NCI-H2029 treated with DMSO at 0.1 percent for 48 hours (cell line): ENCODE measurements around the gene INSM1.
A peak's percentile ranks its signal among the peaks of the same experiment; 100 is the strongest.
"Not testable (repeated sequence)": the region's sequence is repeated elsewhere in the genome, so short reads cannot be mapped to it uniquely, and the experiment has no call there.

ENCODE experiments used
- DNase-seq: peaks from one replicate; lab custom pipeline; 2025; lab: John Stamatoyannopoulos, UW

INSM1 gene

GRCh38 chr20:20367575-20368417, at the start of gene INSM1:
Gene INSM1 (plus strand): TSS chr20:20368104. CDS start chr20:20368268, 164 bp downstream.
- peak; percentile 92 for DNase-seq

DNA sequence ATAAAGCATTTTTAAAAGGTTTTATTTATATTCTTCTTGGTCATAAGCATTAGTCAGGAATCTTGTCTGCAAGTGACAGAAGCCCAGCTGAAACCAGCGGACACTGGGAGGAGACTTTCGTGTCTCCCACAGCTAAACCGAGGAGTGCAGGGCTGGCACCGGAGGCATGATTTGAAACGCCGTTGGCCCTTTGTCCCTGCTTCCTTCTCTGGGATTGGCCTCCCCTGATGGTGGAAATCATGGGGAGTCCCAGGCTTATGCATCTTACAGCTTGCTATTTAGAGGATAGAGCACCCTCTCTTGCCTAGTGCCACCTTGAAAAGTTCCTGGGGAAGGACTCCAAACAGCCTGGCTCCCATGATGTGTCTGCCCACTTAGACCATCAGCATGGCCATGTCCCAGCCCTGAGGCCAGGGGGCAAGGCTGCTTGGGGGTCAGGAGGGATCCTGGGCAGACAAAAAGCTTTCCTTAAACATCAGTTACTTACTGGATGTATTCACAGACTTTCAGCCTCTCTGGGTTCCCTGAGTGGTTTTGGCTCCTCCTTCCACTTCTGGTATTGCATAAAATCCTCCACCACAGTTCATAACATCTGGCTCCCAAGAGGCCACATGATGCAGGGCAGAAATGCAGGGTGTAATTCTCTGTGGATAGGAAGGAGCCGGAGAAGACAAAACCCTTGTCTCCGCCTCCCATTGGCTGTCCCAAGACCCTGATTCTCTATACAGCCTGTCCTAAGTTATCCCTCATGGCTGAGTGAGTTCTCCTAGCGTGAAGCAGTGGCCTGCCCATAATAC, 49.3 kb upstream of the INSM1 start:
- no peak for DNase-seq

- DNase-seq: no peak
Observed at GRCh38 chr20:20321134-20321533, 46.8 kb upstream of the INSM1 start.

- no peak for DNase-seq
Observed at GRCh38 chr20:20321917-20322316, 46.0 kb upstream of the INSM1 start.

DNA sequence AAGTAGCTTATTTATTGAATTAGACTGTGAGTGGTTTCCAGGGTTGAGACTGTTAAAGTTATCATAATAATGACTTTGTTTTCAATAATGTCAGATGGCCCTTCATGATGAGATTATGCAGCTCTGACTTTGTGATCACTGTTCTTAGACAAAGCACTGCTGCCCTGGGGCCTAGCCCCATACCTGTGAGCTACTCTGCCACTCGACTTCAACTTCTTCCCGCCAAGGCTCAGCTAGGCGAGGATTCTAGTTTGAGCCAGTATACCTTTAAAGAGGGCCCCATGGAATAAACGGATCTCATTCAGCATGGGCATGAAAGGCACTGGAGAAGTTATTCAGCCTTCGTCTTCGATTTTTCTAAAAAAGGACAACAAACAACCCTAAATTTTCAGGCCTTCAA, 45.0 kb upstream of the INSM1 start:
- no peak for DNase-seq

DNA sequence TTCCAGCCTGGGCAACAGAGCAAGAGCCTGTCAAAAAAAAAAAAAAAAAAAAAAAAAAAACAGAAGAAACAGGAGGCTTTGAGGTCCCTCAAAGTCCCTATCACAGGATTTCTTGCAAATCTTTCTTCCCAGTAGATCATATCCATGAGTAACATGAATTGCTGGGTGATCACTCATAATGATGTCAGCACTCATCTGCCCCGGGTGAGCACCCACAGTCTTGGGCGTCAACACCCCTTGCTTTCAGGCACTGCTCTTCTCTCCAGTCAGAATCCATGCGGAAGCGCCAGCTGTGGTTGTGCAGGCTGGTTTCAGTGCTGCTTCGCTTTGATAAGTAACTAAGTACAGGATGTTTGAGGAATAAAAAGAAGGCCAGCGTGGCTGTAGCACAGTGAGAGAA, 40.2 kb upstream of the INSM1 start:
- no peak for DNase-seq

GRCh38 chr20:20329564-20329963, 38.3 kb upstream of the INSM1 start:
- DNase-seq: no peak

DNA sequence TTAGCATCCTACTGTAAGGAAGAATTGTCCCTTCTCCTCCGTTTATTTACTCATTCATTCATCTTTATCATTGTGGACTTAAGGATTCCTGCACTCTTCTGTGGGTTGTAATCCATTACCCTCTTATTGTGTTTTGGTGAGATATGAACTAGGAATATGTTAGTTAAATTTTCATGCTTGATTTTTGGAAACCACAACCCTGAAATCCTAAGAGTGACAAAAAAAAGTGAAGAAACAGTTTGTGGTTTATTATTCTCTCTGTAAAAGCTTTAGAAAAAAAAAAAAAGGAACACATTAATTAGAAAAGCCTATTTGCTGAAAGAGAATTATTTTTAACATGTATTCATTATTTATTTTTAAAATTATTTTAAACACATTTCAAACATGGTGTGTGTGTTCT, 36.7 kb upstream of the INSM1 start:
- DNase-seq: no peak

- DNase-seq: no peak
Observed at GRCh38 chr20:20331817-20332216, 36.1 kb upstream of the INSM1 start.

- DNase-seq: no peak
Observed at GRCh38 chr20:20333866-20334265, 34.0 kb upstream of the INSM1 start.

- no peak for DNase-seq
Observed at GRCh38 chr20:20334489-20334888, 33.4 kb upstream of the INSM1 start.

- no peak for DNase-seq
Observed at GRCh38 chr20:20338133-20338730, 29.7 kb upstream of the INSM1 start.

GRCh38 chr20:20340443-20340842, 27.5 kb upstream of the INSM1 start:
- no peak for DNase-seq

DNA sequence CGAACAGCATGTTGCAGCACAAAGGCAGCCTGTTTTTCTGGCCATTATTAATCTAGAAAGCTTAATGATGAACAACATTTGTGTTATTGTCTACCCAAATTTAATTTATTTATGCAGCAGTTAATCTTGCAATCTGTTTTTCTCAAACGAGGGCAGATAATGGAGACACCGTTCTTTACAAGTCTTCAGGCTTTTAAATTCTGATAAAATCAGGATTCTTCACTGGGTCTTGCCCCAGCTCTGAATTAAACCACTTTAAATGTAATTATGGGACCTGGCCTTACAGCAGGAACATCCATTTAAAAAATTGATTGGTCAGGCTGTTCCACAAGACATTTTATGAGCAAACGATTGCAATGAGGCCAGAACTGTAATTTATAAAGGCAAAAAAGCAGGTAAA, 26.5 kb upstream of the INSM1 start:
- no peak for DNase-seq

DNA sequence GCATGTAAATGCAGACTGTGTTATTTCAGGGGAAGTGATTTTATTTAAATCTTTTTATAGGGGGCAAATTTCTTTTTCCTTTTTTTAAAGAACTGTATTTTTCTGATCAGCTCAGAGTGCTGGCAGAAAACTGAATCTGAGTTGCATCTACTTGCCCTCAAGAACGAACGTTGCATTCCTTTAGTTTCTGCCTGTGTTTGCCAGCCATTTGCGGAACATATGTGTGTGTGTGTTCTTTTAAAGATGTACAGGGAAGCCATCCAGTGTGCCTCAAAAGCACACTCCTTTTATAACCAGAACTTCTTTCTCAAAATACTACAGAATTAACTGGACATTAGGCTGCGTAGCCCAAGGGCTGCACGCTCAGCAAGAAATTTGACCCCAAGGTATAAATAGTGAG, 25.8 kb upstream of the INSM1 start:
- no peak for DNase-seq

DNA sequence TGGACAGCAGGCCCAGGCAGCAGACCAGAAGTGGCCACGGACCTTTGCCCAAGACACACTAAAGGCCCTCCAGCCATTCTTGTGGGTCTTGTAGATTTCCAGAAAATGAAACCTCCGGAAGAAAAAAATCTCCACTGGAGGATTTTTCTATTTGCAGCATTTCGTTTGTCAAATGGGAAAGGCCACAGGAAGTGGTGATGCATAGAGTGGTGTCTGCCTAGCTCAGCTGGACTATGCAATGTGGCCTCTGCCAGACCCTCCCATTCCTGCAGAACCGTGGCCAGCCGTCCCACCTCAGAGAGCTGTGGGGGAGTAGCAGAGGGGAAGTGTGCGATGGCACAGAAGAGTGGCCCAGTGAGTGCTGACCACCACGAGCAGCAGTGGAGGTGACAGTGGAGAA, 24.0 kb upstream of the INSM1 start:
- no peak for DNase-seq

GRCh38 chr20:20344476-20344875, 23.4 kb upstream of the INSM1 start:
- no peak for DNase-seq

- DNase-seq: no peak
Observed at GRCh38 chr20:20353576-20353975, 14.3 kb upstream of the INSM1 start.

DNA sequence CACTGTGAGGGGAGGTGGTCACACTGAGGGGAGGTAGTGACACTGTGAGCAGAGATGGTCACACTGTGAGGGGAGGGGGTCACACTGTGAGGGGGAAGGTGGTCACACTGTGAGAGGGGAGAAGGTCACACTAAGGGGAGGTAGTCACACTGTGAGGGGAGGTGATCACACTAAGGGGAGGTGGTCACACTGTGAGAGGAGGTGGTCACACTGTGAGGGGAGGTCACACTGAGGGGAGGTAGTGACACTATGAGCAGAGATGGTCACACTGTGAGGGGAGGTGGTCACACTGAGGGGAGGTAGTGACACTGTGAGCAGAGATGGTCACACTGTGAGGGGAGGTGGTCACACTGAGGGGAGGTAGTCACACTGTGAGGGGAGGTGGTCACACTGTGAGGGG, 12.4 kb upstream of the INSM1 start:
- DNase-seq: not testable (repeated sequence)

- DNase-seq: no peak
Observed at GRCh38 chr20:20358801-20359200, 9.1 kb upstream of the INSM1 start.

GRCh38 chr20:20359628-20360027, 8.3 kb upstream of the INSM1 start:
- DNase-seq: no peak

- peak; percentile 72 for DNase-seq
Observed at GRCh38 chr20:20360464-20360863, 7.4 kb upstream of the INSM1 start.
